Adipocyte (in vitro differentiated cells): ENCODE data around the gene PALM2AKAP2.
A peak's percentile ranks its signal among the peaks of the same experiment; 100 is the strongest.

Experiments used
- DNase-seq: peaks from one replicate; pipeline ENCODE4 v3.0.0-alpha.2; 2015; ENCODE audit warnings: low read depth
- H3K27me3 ChIP-seq: replicated peaks from 2 replicates; pipeline ENCODE4 v1.7.0; 2013; ENCODE audit warnings: mild to moderate bottlenecking, low read length, moderate library complexity; ENCODE audit not compliant: control insufficient read depth, insufficient read depth
- H3K36me3 ChIP-seq: 2 replicates; pipeline ENCODE4 v1.7.0; 2013; ENCODE audit warnings: low read length, mild to moderate bottlenecking, moderate library complexity; ENCODE audit not compliant: control insufficient read depth, insufficient read depth, severe bottlenecking
- H3K4me1 ChIP-seq: 2 replicates; pipeline ENCODE4 v1.7.0; 2013; ENCODE audit warnings: mild to moderate bottlenecking, low read length, moderate library complexity; ENCODE audit not compliant: control insufficient read depth, insufficient read depth
- H3K4me3 ChIP-seq: 2 replicates; pipeline ENCODE4 v1.7.0; 2013; ENCODE audit warnings: mild to moderate bottlenecking, low read length, moderate library complexity
- H3K9ac ChIP-seq: 2 replicates; pipeline ENCODE4 v1.7.0; 2013; ENCODE audit warnings: mild to moderate bottlenecking, low read length, moderate library complexity
- H3K9me3 ChIP-seq: 2 replicates; pipeline ENCODE4 v1.7.0; 2013; ENCODE audit warnings: mild to moderate bottlenecking, low read length, moderate library complexity; ENCODE audit not compliant: control insufficient read depth

The PALM2AKAP2 gene

GRCh38 chr9:109793921-109794320, 13.9 kb downstream of the PALM2AKAP2 start:
- H3K4me3 ChIP-seq, result peak overlapping the region; percentile 59
- H3K36me3 ChIP-seq, result peaks cover 4% of the 10 kb centered on the region
- no peak for DNase-seq
- H3K27me3 ChIP-seq, result no peaks in the 10 kb centered on the region
- H3K9me3 ChIP-seq, result no peaks in the 10 kb centered on the region
- H3K4me1 ChIP-seq, result peaks cover 69% of the 10 kb centered on the region
- H3K9ac ChIP-seq, result peak overlapping the region; percentile 84

GRCh38 chr9:109794361-109795012, 14.5 kb downstream of the PALM2AKAP2 start:
- H3K9me3 ChIP-seq, result no peaks in the 10 kb centered on the region
- peak overlapping the region; percentile 84 for H3K9ac ChIP-seq
- H3K36me3 ChIP-seq, result peaks cover 6% of the 10 kb centered on the region
- H3K27me3 ChIP-seq, result no peaks in the 10 kb centered on the region
- peaks cover 67% of the 10 kb centered on the region for H3K4me1 ChIP-seq
- DNase-seq, result peak; percentile 60
- peak overlapping the region; percentile 59 for H3K4me3 ChIP-seq

GRCh38 chr9:109795613-109796012, 15.6 kb downstream of the PALM2AKAP2 start:
- DNase-seq, result no peak
- H3K36me3 ChIP-seq, result peaks cover 6% of the 10 kb centered on the region

GRCh38 chr9:109796078-109796477, 16.1 kb downstream of the PALM2AKAP2 start:
- Histone ChIP-seq H3K4me3 (no peak overlapping the region), H3K9me3 (no peaks in the 10 kb centered on the region), H3K36me3 (peaks cover 6% of the 10 kb centered on the region), H3K9ac (peak overlapping the region; percentile 84), H3K4me1 (peaks cover 66% of the 10 kb centered on the region), H3K27me3 (no peaks in the 10 kb centered on the region)
- DNase-seq, result no peak

More at GRCh38 chr9:109795613-109796012, 15.6 kb downstream of the PALM2AKAP2 start:
- no peak overlapping the region for H3K4me3 ChIP-seq
- H3K27me3 ChIP-seq, result no peaks in the 10 kb centered on the region
- H3K9me3 ChIP-seq, result no peaks in the 10 kb centered on the region
- H3K4me1 ChIP-seq, result peaks cover 71% of the 10 kb centered on the region
- peak overlapping the region; percentile 84 for H3K9ac ChIP-seq

- no peak overlapping the region for H3K4me3 ChIP-seq
- peaks cover 57% of the 10 kb centered on the region for H3K4me1 ChIP-seq
- DNase-seq, result no peak
- H3K9ac ChIP-seq, result no peak overlapping the region
- H3K27me3 ChIP-seq, result no peaks in the 10 kb centered on the region
- no peaks in the 10 kb centered on the region for H3K9me3 ChIP-seq
- H3K36me3 ChIP-seq, result peaks cover 6% of the 10 kb centered on the region
Observed at GRCh38 chr9:109797006-109797405, 17.0 kb downstream of the PALM2AKAP2 start.

- no peak overlapping the region for H3K4me3 ChIP-seq
- peaks cover 6% of the 10 kb centered on the region for H3K36me3 ChIP-seq
- no peaks in the 10 kb centered on the region for H3K27me3 ChIP-seq
- no peaks in the 10 kb centered on the region for H3K9me3 ChIP-seq
- peaks cover 52% of the 10 kb centered on the region for H3K4me1 ChIP-seq
- DNase-seq, result no peak
- no peak overlapping the region for H3K9ac ChIP-seq
Observed at GRCh38 chr9:109797509-109797908, 17.5 kb downstream of the PALM2AKAP2 start.

- no peak for DNase-seq
- Histone ChIP-seq H3K27me3 (no peaks in the 10 kb centered on the region), H3K4me1 (peaks cover 38% of the 10 kb centered on the region)
Observed at GRCh38 chr9:109799141-109799540, 19.1 kb downstream of the PALM2AKAP2 start.

GRCh38 chr9:109799792-109800191, 19.8 kb downstream of the PALM2AKAP2 start:
- Histone ChIP-seq H3K9ac (peak overlapping the region; percentile 8), H3K9me3 (no peaks in the 10 kb centered on the region), H3K4me1 (peaks cover 32% of the 10 kb centered on the region), H3K36me3 (peaks cover 6% of the 10 kb centered on the region), H3K4me3 (peak overlapping the region; percentile 26), H3K27me3 (no peaks in the 10 kb centered on the region)
- peak; percentile 61 for DNase-seq

More at GRCh38 chr9:109799141-109799540, 19.1 kb downstream of the PALM2AKAP2 start:
- H3K36me3 ChIP-seq, result peaks cover 6% of the 10 kb centered on the region
- H3K4me3 ChIP-seq, result no peak overlapping the region
- no peaks in the 10 kb centered on the region for H3K9me3 ChIP-seq
- no peak overlapping the region for H3K9ac ChIP-seq

GRCh38 chr9:109801484-109801883, 21.5 kb downstream of the PALM2AKAP2 start:
- peaks cover 34% of the 10 kb centered on the region for H3K4me1 ChIP-seq
- H3K4me3 ChIP-seq, result no peak overlapping the region
- H3K9ac ChIP-seq, result no peak overlapping the region
- no peaks in the 10 kb centered on the region for H3K9me3 ChIP-seq
- H3K27me3 ChIP-seq, result no peaks in the 10 kb centered on the region
- no peak for DNase-seq
- peaks cover 6% of the 10 kb centered on the region for H3K36me3 ChIP-seq

GRCh38 chr9:109802491-109802890, 22.5 kb downstream of the PALM2AKAP2 start:
- no peak overlapping the region for H3K4me3 ChIP-seq
- H3K9ac ChIP-seq, result no peak overlapping the region
- no peaks in the 10 kb centered on the region for H3K9me3 ChIP-seq
- peaks cover 6% of the 10 kb centered on the region for H3K36me3 ChIP-seq
- H3K27me3 ChIP-seq, result no peaks in the 10 kb centered on the region
- H3K4me1 ChIP-seq, result peaks cover 42% of the 10 kb centered on the region
- no peak for DNase-seq

GRCh38 chr9:109805050-109805449, 25.1 kb downstream of the PALM2AKAP2 start:
- H3K36me3 ChIP-seq, result no peaks in the 10 kb centered on the region
- DNase-seq, result no peak
- H3K4me3 ChIP-seq, result no peak overlapping the region
- no peaks in the 10 kb centered on the region for H3K9me3 ChIP-seq
- peaks cover 35% of the 10 kb centered on the region for H3K4me1 ChIP-seq
- H3K27me3 ChIP-seq, result no peaks in the 10 kb centered on the region
- no peak overlapping the region for H3K9ac ChIP-seq
